GM12892 (cell line): ENCODE measurements around the gene CLEC19A.

Source experiments
- DNase-seq: peaks from one replicate; pipeline ENCODE4 v3.0.0; 2011; ENCODE audit not compliant: insufficient read length
- FAIRE-seq: peaks from 2 replicates; lab custom pipeline; 2011; peaks lifted over from hg19 to GRCh38; lab: Jason Lieb, UNC
- POLR2A ChIP-seq: IDR thresholded peaks from 2 replicates; pipeline ENCODE4 v1.6.1; 2011; ENCODE audit warnings: low read depth, low read length, control low read depth
- POLR2AphosphoS5 ChIP-seq: IDR thresholded peaks from 2 replicates; pipeline ENCODE4 v1.6.1; 2011; ENCODE audit warnings: low read depth, low read length, control low read depth
- TAF1 ChIP-seq: IDR thresholded peaks from 2 replicates; pipeline ENCODE4 v1.6.1; 2011; ENCODE audit warnings: low read depth, mild to moderate bottlenecking, control low read depth, low read length, borderline replicate concordance

CLEC19A gene

GRCh38 chr16:19338335-19338734 lies 52.8 kb downstream of the CLEC19A start:
- FAIRE-seq (no peak), DNase-seq (no peak)
- no peak for TF ChIP-seq POLR2AphosphoS5
- TF ChIP-seq POLR2A, result no peak
- TF ChIP-seq TAF1, result no peak

GRCh38 chr16:19344224-19344801 lies 58.8 kb downstream of the CLEC19A start:
- no peak for TF ChIP-seq TAF1
- TF ChIP-seq POLR2AphosphoS5, result no peak
- no peak for TF ChIP-seq POLR2A
- no peak for DNase-seq
- FAIRE-seq, result no peak

GRCh38 chr16:19344980-19345379 lies 59.4 kb downstream of the CLEC19A start:
- FAIRE-seq (no peak), DNase-seq (no peak)
- TF ChIP-seq TAF1, result no peak
- no peak for TF ChIP-seq POLR2A
- TF ChIP-seq POLR2AphosphoS5, result no peak

- FAIRE-seq (no peak), DNase-seq (no peak)
- TF ChIP-seq POLR2A (no peak), TAF1 (no peak), POLR2AphosphoS5 (no peak)
These were observed 60.9 kb downstream of the CLEC19A start for GRCh38 chr16:19346335-19346922.

- DNase-seq (no peak), FAIRE-seq (no peak)
- TF ChIP-seq TAF1 (no peak), POLR2AphosphoS5 (no peak), POLR2A (no peak)
These were observed 62.6 kb downstream of the CLEC19A start for GRCh38 chr16:19348125-19348524.

- FAIRE-seq (no peak), DNase-seq (no peak)
- TF ChIP-seq POLR2A, result no peak
- TF ChIP-seq TAF1, result no peak
- no peak for TF ChIP-seq POLR2AphosphoS5
These were observed 63.2 kb downstream of the CLEC19A start for GRCh38 chr16:19348578-19349315.

- no peak for DNase-seq
- no peak for TF ChIP-seq POLR2AphosphoS5
- no peak for TF ChIP-seq POLR2A
- TF ChIP-seq TAF1, result no peak
- no peak for FAIRE-seq
These were observed 68.8 kb downstream of the CLEC19A start for GRCh38 chr16:19354371-19354770.

GRCh38 chr16:19356024-19356952 lies 70.8 kb downstream of the CLEC19A start:
- DNase-seq (no peak), FAIRE-seq (no peak)
- TF ChIP-seq TAF1 (no peak), POLR2AphosphoS5 (no peak), POLR2A (no peak)

GRCh38 chr16:19359556-19359955 lies 74.0 kb downstream of the CLEC19A start:
- TF ChIP-seq POLR2A (no peak), TAF1 (no peak), POLR2AphosphoS5 (no peak)
- FAIRE-seq (no peak), DNase-seq (no peak)
